Panc1 (cell line): ENCODE data around the gene MRAS. TPM values are rescaled to one million over a fixed set of nuclear protein-coding genes. Genes with fewer than 3 reads are reported as not detected.

Experiments
- ATAC-seq: fragments of 200-7000 bp; cut with Tn5 transposase; 2 replicates; pipeline ENCODE4 v1.9.1; 2020; ENCODE audit warnings: mild to moderate bottlenecking, moderate library complexity
- BruUV-seq: library from RNA; stranded (reverse); fragments of 400-500 nt; replicated peaks from 2 replicates; lab custom pipeline; 2021; lab: Mats Ljungman, UMichigan
- CTCF ChIA-PET: fragments of 300-600 bp; sonication (Branson Sonifier 250); formaldehyde crosslinking; loops from one replicate; lab custom pipeline; 2022; ENCODE audit warnings: antibody characterized with exemption; lab: Charles Lee
- POLR2A ChIA-PET: fragments of 300-600 bp; sonication (Branson Sonifier 250); formaldehyde crosslinking; loops from one replicate; lab custom pipeline; 2022; ENCODE audit warnings: antibody characterized with exemption; lab: Charles Lee
- DNase-seq: peaks from one replicate; pipeline ENCODE4 v3.0.0-alpha.2; 2010; ENCODE audit warnings: low read depth, low spot score
- H3K27ac ChIP-seq: 2 replicates; pipeline ENCODE4 v1.5.1; 2011; ENCODE audit warnings: mild to moderate bottlenecking, low read length, inconsistent platforms
- H3K27me3 ChIP-seq: fragments of 200-500 bp; sonication (Bioruptor generic); 2 replicates; pipeline ENCODE4 v1.6.0; 2014; ENCODE audit warnings: low read length, inconsistent platforms; ENCODE audit not compliant: control insufficient read depth, insufficient read depth
- H3K36me3 ChIP-seq: fragments of 200-500 bp; sonication (Bioruptor generic); 2 replicates; pipeline ENCODE4 v1.5.1; 2014; ENCODE audit warnings: inconsistent platforms, mild to moderate bottlenecking, low read length, moderate library complexity; ENCODE audit not compliant: control insufficient read depth, insufficient read depth
- H3K4me1 ChIP-seq: 2 replicates; pipeline ENCODE4 v1.5.1; 2011; ENCODE audit warnings: inconsistent platforms, mild to moderate bottlenecking, low read length, moderate library complexity; ENCODE audit not compliant: control insufficient read depth, insufficient read depth
- H3K4me3 ChIP-seq, 2 experiments: 2 replicates each; pipeline ENCODE4 v1.5.1; 2011 to 2012; ENCODE audit warnings: low read depth in 2 of 2, low read length in 2 of 2, mild to moderate bottlenecking in 2 of 2, inconsistent platforms in 1 of 2, moderate library complexity in 1 of 2
- H3K9me3 ChIP-seq: fragments of 200-500 bp; sonication (Bioruptor generic); 2 replicates; pipeline ENCODE4 v1.5.1; 2014; ENCODE audit warnings: low read depth, mild to moderate bottlenecking, inconsistent platforms, low read length, moderate library complexity; ENCODE audit not compliant: control insufficient read depth, insufficient read depth
- CTCF ChIP-seq: fragments of 450-650 bp; IDR thresholded peaks from 2 replicates; pipeline ENCODE4 v1.5.1; 2017; ENCODE audit warnings: mild to moderate bottlenecking
- POLR2AphosphoS5 ChIP-seq: IDR thresholded peaks from 2 replicates; pipeline ENCODE4 v1.6.1; 2012; ENCODE audit warnings: mild to moderate bottlenecking, low read depth, low read length, moderate library complexity
- SIN3A ChIP-seq: IDR thresholded peaks from 2 replicates; pipeline ENCODE4 v1.6.1; 2012; ENCODE audit warnings: low read depth, mild to moderate bottlenecking, low read length, moderate library complexity, borderline replicate concordance; ENCODE audit not compliant: insufficient read depth
- TCF7L2 ChIP-seq: IDR thresholded peaks from 2 replicates; pipeline ENCODE4 v1.6.1; 2011; ENCODE audit warnings: mild to moderate bottlenecking, low read depth, low read length, inconsistent platforms
- in situ Hi-C: cut with HindIII; loops from 2 replicates; pipeline ENCODE4 v1.10.0; 2016; ENCODE audit warnings: low sequenced_read_pairs, low pct_unique_long_range_greater_than_20kb
- intact Hi-C: fragments of 100-400 bp; cut with micrococcal nuclease; formaldehyde crosslinking; loops from one replicate; pipeline ENCODE4 v1.10.0; 2022; ENCODE audit not compliant: unreplicated experiment
- total RNA-seq: library from RNA; stranded (reverse); gene quantifications from one replicate; pipeline ENCODE4 v1.2.1, GENCODE V29; 2021; ENCODE audit not compliant: unreplicated experiment
- TF ChIP-seq, protein P1 (sequence below), 2 experiments: IDR thresholded peaks; 2 replicates each; pipeline ENCODE4 v1.6.1; 2011 to 2012; ENCODE audit warnings: low read depth in 2 of 2, control low read depth in 1 of 2, low read length in 1 of 2, mild to moderate bottlenecking in 1 of 2, moderate library complexity in 1 of 2; ENCODE audit not compliant: insufficient read depth in 1 of 2

MRAS gene
- total RNA-seq, 1 experiment from 2014 or later = 14.2 TPM

DNA sequence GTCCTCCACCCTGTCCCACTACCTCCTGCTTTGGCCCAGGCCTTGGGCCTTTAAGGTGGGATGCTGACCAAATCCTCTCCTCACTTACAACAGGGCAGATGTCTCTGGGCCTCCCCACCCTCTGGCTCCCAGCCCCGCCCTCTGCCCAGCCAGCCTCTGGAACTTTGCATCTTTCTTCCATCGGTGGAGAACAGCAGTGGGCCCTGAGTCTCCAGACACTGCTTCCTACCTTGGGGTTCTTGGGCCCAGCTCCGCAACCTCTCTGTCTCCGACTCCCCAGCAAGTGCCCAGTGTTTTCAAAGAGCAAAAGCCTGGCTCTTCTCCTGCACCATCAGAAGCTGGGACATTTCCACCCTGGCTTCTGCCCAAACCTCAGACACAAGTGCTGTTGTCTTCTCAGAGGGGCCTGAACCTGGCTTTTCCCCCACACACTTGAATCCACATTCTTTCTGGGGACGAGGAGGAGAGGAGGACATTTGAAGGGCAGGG lies 33.1 kb downstream of the MRAS start:
- Histone ChIP-seq H3K36me3 (no peaks in the 10 kb centered on the region), H3K4me1 (no peaks in the 10 kb centered on the region), H3K9me3 (no peaks in the 10 kb centered on the region), H3K27me3 (no peaks in the 10 kb centered on the region), H3K4me3 (no peak overlapping the region), H3K27ac (no peak overlapping the region)
- intact Hi-C loops (no loop called here), in situ Hi-C loops (no loop called here)
- no peak for ATAC-seq
- TF ChIP-seq, protein P1, sequence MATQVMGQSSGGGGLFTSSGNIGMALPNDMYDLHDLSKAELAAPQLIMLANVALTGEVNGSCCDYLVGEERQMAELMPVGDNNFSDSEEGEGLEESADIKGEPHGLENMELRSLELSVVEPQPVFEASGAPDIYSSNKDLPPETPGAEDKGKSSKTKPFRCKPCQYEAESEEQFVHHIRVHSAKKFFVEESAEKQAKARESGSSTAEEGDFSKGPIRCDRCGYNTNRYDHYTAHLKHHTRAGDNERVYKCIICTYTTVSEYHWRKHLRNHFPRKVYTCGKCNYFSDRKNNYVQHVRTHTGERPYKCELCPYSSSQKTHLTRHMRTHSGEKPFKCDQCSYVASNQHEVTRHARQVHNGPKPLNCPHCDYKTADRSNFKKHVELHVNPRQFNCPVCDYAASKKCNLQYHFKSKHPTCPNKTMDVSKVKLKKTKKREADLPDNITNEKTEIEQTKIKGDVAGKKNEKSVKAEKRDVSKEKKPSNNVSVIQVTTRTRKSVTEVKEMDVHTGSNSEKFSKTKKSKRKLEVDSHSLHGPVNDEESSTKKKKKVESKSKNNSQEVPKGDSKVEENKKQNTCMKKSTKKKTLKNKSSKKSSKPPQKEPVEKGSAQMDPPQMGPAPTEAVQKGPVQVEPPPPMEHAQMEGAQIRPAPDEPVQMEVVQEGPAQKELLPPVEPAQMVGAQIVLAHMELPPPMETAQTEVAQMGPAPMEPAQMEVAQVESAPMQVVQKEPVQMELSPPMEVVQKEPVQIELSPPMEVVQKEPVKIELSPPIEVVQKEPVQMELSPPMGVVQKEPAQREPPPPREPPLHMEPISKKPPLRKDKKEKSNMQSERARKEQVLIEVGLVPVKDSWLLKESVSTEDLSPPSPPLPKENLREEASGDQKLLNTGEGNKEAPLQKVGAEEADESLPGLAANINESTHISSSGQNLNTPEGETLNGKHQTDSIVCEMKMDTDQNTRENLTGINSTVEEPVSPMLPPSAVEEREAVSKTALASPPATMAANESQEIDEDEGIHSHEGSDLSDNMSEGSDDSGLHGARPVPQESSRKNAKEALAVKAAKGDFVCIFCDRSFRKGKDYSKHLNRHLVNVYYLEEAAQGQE (IDR thresholded peaks at IDR 0.05; ENCODE audit: insufficient read depth in 1 of 2, low read depth in 2 of 2, low read length in 1 of 2) = no peak
- TF ChIP-seq TCF7L2 (no peak), SIN3A (no peak), CTCF (no peak), POLR2AphosphoS5 (no peak)
- DNase-seq = no peak
- ChIA-PET POLR2A (interaction anchor here (0.7 kb wide), 1 partner anchor 78 kb away, joined by 7 read pairs; no protein-coding TSS in a partner anchor), CTCF (no interaction called here)
- BruUV-seq = no TSS peak

GRCh38 chr3:138381950-138382715 lies 33.8 kb downstream of the MRAS start:
- Histone ChIP-seq H3K4me3 (no peak overlapping the region), H3K36me3 (no peaks in the 10 kb centered on the region), H3K27ac (no peak overlapping the region), H3K4me1 (no peaks in the 10 kb centered on the region), H3K27me3 (no peaks in the 10 kb centered on the region), H3K9me3 (no peaks in the 10 kb centered on the region)
- BruUV-seq = no TSS peak
- intact Hi-C loops = no loop called here
- DNase-seq (no peak), ATAC-seq (no peak)
- in situ Hi-C loops = no loop called here
- POLR2A ChIA-PET = interaction anchor here (0.7 kb wide), 1 partner anchor 77 kb away, joined by 7 read pairs; no protein-coding TSS in a partner anchor
- CTCF ChIA-PET = no interaction called here
- no peak for TF ChIP-seq POLR2AphosphoS5
- TF ChIP-seq SIN3A = no peak
- TF ChIP-seq, protein P1 (IDR thresholded peaks at IDR 0.05; ENCODE audit: insufficient read depth in 1 of 2, low read depth in 2 of 2, low read length in 1 of 2) = no peak
- TF ChIP-seq TCF7L2 = no peak
- TF ChIP-seq CTCF = no peak
